Upper lobe of right lung (tissue), 1 donor: ENCODE results near the gene CAV2. TPM values are rescaled to one million over a fixed set of nuclear protein-coding genes. Genes with fewer than 3 reads are reported as not detected.
"Not testable (repeated sequence)": the region's sequence is repeated elsewhere in the genome, so short reads cannot be mapped to it uniquely, and the experiment has no call there.

ENCODE experiments used
- ATAC-seq: fragments of 200-7000 bp; cut with Tn5 transposase; one replicate; pipeline ENCODE4 v1.9.1; 2020; ENCODE audit warnings: mild to moderate bottlenecking, moderate library complexity
- DNase-seq: peaks from one replicate; pipeline ENCODE4 v3.0.0-alpha.2; 2020
- H3K27ac ChIP-seq: fragments of 200-600 bp; one replicate; pipeline ENCODE4 v1.8.0; 2022
- H3K27me3 ChIP-seq: fragments of 200-600 bp; one replicate; pipeline ENCODE4 v1.8.0; 2022; ENCODE audit warnings: mild to moderate bottlenecking
- H3K36me3 ChIP-seq: fragments of 200-600 bp; one replicate; pipeline ENCODE4 v1.8.0; 2022
- H3K4me1 ChIP-seq: fragments of 200-600 bp; one replicate; pipeline ENCODE4 v1.8.0; 2022
- H3K4me3 ChIP-seq: fragments of 200-600 bp; one replicate; pipeline ENCODE4 v1.8.0; 2022; ENCODE audit warnings: mild to moderate bottlenecking
- H3K9me3 ChIP-seq: fragments of 200-600 bp; one replicate; pipeline ENCODE4 v1.8.0; 2022
- CTCF ChIP-seq: fragments of 200-600 bp; IDR thresholded peaks from one replicate; pipeline ENCODE4 v1.8.0; 2022; ENCODE audit warnings: antibody characterized with exemption
- intact Hi-C: fragments of 100-400 bp; cut with DNase I; formaldehyde crosslinking; loops from one replicate; pipeline ENCODE4 v1.11.0; 2022
- total RNA-seq: library from RNA; stranded (reverse); fragmentation: NEBNext Ultra II Directional; extraction: Animal tissue kit (Norgen Biotek cat#: 25700); gene quantifications from one replicate; pipeline ENCODE4 v1.2.1, GENCODE V29; 2021
- donor health status: DM: no; HTN: yes; CAD: no; lungs with severe emphysema.

CAV2 gene
- total RNA-seq, 1 donor from 2014 or later: 192 TPM

GRCh38 chr7:116468534-116468933, 31.0 kb upstream of the CAV2 start:
- no peak for ATAC-seq
- Histone ChIP-seq H3K27me3 (no peaks in the 10 kb centered on the region), H3K4me3 (no peak overlapping the region), H3K4me1 (peaks cover 5% of the 10 kb centered on the region), H3K27ac (no peak overlapping the region), H3K36me3 (no peaks in the 10 kb centered on the region), H3K9me3 (no peaks in the 10 kb centered on the region)
- intact Hi-C loops: no loop called here
- DNase-seq: no peak
- no peak for TF ChIP-seq CTCF

GRCh38 chr7:116477625-116478024, 21.9 kb upstream of the CAV2 start:
- no peak overlapping the region for H3K27ac ChIP-seq
- no peaks in the 10 kb centered on the region for H3K9me3 ChIP-seq
- no peaks in the 10 kb centered on the region for H3K27me3 ChIP-seq
- no peak for DNase-seq
- intact Hi-C loops: no loop called here
- no peak overlapping the region for H3K4me3 ChIP-seq
- H3K4me1 ChIP-seq: no peaks in the 10 kb centered on the region
- no peaks in the 10 kb centered on the region for H3K36me3 ChIP-seq
- TF ChIP-seq CTCF: no peak
- ATAC-seq: no peak

GRCh38 chr7:116478834-116479233, 20.7 kb upstream of the CAV2 start:
- no peaks in the 10 kb centered on the region for H3K9me3 ChIP-seq
- no peak overlapping the region for H3K27ac ChIP-seq
- no peak for TF ChIP-seq CTCF
- no peak for ATAC-seq
- no peaks in the 10 kb centered on the region for H3K36me3 ChIP-seq
- no peak overlapping the region for H3K4me3 ChIP-seq
- no peak for DNase-seq
- intact Hi-C loops: no loop called here
- no peaks in the 10 kb centered on the region for H3K27me3 ChIP-seq
- H3K4me1 ChIP-seq: no peaks in the 10 kb centered on the region

GRCh38 chr7:116483271-116483942, 16.1 kb upstream of the CAV2 start:
- TF ChIP-seq CTCF: no peak
- H3K4me1 ChIP-seq: no peaks in the 10 kb centered on the region
- intact Hi-C loops: no loop called here
- H3K9me3 ChIP-seq: no peaks in the 10 kb centered on the region
- no peak for DNase-seq
- no peak overlapping the region for H3K27ac ChIP-seq
- ATAC-seq: no peak
- H3K4me3 ChIP-seq: no peak overlapping the region
- no peaks in the 10 kb centered on the region for H3K36me3 ChIP-seq
- H3K27me3 ChIP-seq: no peaks in the 10 kb centered on the region

GRCh38 chr7:116484389-116484788, 15.1 kb upstream of the CAV2 start:
- H3K4me1 ChIP-seq, DNase-seq, H3K27ac ChIP-seq, intact Hi-C loops, H3K27me3 ChIP-seq, H3K4me3 ChIP-seq, H3K9me3 ChIP-seq, H3K36me3 ChIP-seq, ATAC-seq: not testable (repeated sequence)

- Histone ChIP-seq H3K27ac (no peak overlapping the region), H3K36me3 (no peaks in the 10 kb centered on the region), H3K4me3 (no peak overlapping the region), H3K9me3 (no peaks in the 10 kb centered on the region), H3K27me3 (no peaks in the 10 kb centered on the region), H3K4me1 (no peaks in the 10 kb centered on the region)
- DNase-seq (no peak), ATAC-seq (no peak)
- intact Hi-C loops: no loop called here
- TF ChIP-seq CTCF: no peak
Measured at GRCh38 chr7:116487907-116488521, 11.5 kb upstream of the CAV2 start.
